HG03439 (cell line): ENCODE results near the gene GON7.
A peak's percentile ranks its signal among the peaks of the same experiment; 100 is the strongest.
"Not testable (repeated sequence)": the region's sequence is repeated elsewhere in the genome, so short reads cannot be mapped to it uniquely, and the experiment has no call there.

Experiments used
- ATAC-seq: cut with Tn5 transposase; IDR thresholded peaks from one replicate; pipeline ENCODE4 v1.9.1; 2021; ENCODE audit warnings: mild to moderate bottlenecking, moderate library complexity; ENCODE audit not compliant: unreplicated experiment

Gene GON7

GRCh38 chr14:93206793-93207467 is at the start of gene GON7, which contains the start of gene UBR7:
Gene GON7 (minus strand): TSS chr14:93207065. CDS start chr14:93207037, 28 bp downstream.
Gene UBR7 (plus strand): TSS chr14:93207256. CDS start chr14:93207292, 36 bp downstream.
- peak; percentile 81 for ATAC-seq

- ATAC-seq, result no peak
These were observed 42.4 kb upstream of the GON7 start for GRCh38 chr14:93249128-93249831.

GRCh38 chr14:93246534-93246933 is 39.7 kb upstream of the GON7 start:
- no peak for ATAC-seq

- no peak for ATAC-seq
These were observed 39.0 kb upstream of the GON7 start for GRCh38 chr14:93245764-93246420.

- ATAC-seq, result no peak
These were observed 33.8 kb upstream of the GON7 start for GRCh38 chr14:93240678-93241000.

GRCh38 chr14:93239869-93240677 is 33.2 kb upstream of the GON7 start:
- no peak for ATAC-seq

- no peak for ATAC-seq
These were observed 27.9 kb upstream of the GON7 start for GRCh38 chr14:93234798-93235197.

GRCh38 chr14:93233078-93233477 is 26.2 kb upstream of the GON7 start:
- ATAC-seq, result not testable (repeated sequence)

- ATAC-seq, result no peak
These were observed 25.3 kb upstream of the GON7 start for GRCh38 chr14:93232159-93232558.

- ATAC-seq, result no peak
These were observed 24.5 kb upstream of the GON7 start for GRCh38 chr14:93231129-93231979.

- ATAC-seq, result no peak
These were observed 23.7 kb upstream of the GON7 start for GRCh38 chr14:93230539-93230938.

- ATAC-seq, result no peak
These were observed 21.7 kb upstream of the GON7 start for GRCh38 chr14:93228550-93228949.

- no peak for ATAC-seq
These were observed 16.7 kb upstream of the GON7 start for GRCh38 chr14:93223565-93223964.

- no peak for ATAC-seq
These were observed 13.6 kb upstream of the GON7 start for GRCh38 chr14:93220509-93220908.

GRCh38 chr14:93219103-93219726 is 12.3 kb upstream of the GON7 start:
- ATAC-seq, result peak; percentile 75

GRCh38 chr14:93214598-93214997 is 7.7 kb upstream of the GON7 start:
- no peak for ATAC-seq

- ATAC-seq, result peak; percentile 64
These were observed 5.6 kb upstream of the GON7 start for GRCh38 chr14:93212432-93212831.

- ATAC-seq, result peak; percentile 46
These were observed 823 bp upstream of the GON7 start for GRCh38 chr14:93207468-93208308.

GRCh38 chr14:93201155-93201704 is 5.6 kb downstream of the GON7 start:
- ATAC-seq, result no peak
